ENCODE results near the gene MCC.

The MCC gene

DNA sequence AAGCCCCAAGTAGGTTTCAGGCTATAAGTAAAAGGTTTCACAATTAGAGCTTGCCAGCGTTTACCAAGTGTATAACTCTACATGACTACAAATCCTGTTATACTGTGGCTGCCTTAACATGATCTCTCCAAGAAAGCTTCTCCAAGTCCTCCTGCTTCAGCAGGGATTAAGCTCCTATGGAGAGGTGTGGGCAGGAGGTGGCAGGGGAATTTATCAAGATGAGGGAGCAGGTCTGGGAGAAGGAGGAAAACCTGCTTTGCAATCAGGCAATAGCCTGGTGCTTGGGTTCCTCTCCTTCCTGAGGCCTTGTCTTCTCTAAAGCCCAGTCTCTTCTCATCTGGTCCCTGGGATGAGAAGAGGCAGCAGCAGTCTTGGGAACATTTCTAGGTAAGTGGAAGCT lies 188.7 kb downstream of the MCC start:
- no peak for DNase-seq

DNA sequence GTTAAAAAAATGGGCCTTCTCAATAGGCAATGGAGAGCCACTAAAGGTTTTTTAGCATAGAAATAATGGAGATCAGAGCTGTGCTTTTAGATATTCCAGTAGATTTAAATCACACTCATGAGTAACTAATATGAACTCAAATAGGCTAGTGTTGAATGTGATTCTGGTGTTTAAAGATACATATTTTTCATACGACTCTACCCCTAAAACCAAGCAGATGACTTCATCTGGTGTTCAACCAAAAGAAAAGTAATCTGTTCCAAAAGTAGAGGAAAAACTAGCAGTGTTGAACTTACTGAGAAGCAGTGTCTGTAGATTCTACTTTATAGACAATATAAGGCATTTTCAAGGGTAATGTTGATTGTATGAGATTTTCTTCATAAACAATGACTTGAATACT lies 191.6 kb downstream of the MCC start:
- no peak for DNase-seq

DNA sequence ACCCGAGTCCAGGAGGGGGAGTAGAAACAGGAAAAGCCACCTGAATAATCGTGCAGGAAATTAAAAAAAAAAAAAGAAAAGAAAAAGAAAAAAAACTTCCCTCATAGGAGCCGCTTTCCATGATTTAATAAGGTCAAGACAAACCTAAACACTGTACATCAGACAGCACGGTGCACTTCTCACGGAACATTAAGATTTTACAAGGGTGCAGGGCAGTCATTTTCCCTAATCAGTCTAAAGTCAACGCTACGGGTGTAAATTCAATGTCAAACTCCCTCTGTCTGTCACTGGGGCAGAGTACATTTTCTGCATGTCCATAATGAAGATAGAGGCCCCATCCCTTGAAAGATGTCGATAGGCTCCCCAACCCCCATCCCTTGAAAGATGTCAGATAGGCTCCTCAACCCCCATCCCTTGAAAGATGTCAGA lies 193.1 kb downstream of the MCC start:
- DNase-seq = peak; percentile 84

DNA sequence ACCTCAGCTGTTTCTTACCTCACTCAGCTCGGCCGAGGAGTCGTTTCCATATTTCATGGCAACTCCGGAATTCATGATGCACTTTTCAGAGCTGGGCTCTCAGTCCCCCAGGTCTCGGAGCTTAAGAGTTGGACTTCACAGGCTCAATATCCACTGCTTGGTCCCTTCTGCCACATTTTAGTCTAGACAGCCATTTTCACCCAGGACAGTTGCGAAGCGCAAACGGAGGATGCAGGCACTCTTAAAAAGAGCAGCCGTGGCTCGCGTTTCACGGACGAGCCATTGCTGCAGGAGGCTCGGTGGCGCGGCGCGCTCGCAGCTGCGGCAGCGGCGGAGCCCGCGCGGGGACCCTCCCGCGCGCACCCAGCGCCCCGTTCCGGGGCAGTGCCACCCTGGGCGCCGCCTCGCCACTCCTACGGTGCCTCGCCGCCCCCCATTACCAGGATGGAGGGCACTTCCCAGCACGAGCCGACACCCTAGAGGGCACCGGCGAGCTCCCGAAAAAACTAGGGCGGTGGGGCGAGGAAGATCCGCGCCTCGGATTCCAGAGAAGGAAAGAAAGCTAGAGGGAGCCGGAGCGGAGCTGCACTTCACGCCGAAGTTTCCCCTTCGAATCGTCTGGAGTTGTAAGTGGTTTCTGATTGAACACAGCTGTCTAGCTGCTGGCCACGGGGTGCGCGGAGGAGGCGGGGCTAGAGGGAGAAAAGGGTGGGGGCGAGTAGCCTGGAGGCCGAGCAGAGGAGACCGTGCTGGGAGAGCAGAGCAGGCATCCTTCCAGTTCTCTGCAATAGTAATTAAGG lies 193.7 kb downstream of the MCC start:
- peak; percentile 98 for DNase-seq

DNA sequence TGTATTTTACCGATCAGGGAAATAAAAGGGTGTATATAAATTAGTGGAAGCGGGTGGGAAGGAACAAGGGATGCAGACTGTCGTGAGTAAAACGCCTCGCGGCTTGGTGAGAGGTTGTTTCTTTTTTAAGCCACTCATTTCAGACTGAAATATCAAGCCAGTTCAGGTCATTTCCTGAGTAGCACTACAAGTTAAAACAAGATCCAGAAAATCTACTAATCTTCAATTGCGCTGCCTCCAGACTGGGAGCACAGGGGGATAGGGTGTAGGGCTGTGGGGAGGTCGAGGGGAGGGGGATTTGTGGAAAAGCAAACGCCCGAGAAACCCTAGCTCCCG lies 194.3 kb downstream of the MCC start:
- peak; percentile 77 for DNase-seq

DNA sequence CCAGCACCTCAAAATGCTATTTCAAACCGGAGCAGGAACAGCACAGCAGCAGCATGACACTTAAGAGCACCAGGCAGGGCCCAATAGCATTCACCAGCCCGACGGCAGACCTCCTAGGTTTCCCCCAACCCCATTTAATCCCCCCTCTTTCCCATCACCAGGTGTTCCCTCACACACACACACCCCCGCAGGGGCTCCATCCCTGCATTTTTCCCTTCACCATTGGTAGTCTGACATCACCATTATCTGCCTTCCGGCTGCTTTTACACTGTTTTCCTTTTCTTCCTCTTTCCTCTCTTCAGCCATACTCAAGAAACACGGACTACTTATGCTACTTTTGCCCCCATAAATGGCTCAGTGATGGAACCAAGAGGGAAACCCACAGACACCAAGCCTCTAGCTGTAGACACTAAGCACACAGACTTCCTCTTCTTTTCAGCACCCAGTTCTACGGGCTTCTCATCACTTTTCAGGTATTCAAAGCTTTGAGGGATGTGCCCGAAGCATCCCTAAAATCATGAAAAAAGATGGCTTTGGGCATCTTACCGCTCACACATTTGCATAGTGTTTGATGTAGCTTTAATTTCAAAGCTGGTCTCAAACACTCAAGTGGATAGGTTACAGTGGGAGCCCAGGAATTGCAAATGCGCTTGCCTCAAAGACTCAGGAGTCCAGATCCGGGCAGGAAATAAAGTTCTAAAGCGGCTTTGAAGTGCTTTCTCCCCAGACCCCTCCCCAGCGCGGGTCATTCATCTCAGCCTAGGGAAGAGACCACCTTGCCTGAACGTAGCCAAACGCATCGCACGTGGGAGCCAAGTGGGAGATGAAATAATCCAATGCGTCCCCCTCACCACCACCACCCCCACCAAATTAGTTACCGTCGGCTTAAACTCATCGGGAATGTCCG lies 194.9 kb downstream of the MCC start:
- DNase-seq = peak; percentile 80

DNA sequence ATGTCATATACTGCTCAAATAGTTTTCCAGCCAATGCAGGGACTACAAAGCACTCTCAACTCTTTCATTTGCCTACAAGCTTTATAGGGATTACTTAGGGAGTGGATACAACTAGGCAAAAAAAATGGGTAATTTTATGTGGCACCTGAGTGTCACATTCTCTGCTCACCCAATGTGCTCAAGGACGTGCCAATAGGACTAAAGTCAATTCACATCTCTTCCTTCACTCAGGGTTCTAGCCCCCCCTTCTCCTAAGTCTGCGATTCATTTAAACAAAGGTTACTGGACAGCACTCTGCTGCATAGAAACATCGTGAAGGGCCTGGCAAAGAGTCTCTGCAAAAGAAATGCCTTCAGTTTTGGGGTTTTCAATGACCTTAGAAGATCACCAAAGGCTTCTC lies 195.8 kb downstream of the MCC start:
- DNase-seq = peak; percentile 58

DNA sequence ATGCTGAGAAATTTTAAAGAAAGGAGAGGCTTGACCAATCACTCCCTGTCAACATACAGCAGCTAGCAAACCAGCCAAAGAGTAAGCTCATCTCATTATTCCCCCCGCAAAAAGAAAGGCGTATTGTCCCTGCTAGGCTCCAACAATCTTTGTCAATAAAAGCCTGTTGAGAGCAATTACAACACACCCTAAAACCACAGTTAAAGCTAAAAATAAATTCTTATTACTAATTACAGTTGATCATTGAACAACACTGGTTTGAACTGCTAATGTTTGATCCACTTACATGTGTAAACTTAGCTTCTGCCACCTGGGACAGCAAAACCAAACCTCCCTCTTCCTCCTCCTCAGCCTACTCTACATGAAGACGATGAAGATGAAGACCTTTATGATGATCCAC lies 204.7 kb downstream of the MCC start:
- peak; percentile 90 for DNase-seq

DNA sequence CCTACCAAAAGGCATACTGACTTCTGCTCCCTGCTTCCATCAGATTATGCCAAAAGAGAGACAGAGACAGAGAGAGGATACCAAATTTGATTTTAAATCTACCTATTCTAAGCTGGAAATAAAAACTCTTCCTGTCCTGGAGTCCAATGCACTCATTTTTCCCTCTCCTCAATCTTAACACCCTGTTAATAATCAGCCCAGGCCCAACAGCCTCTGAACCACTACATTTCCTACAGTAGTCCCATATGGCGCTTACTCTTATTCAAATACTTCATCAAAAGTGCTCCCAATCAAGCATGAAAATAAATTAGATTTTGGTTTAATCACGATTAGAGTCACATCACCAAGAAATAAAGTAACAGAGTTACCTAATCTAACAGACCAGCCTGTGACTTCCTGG lies 205.8 kb downstream of the MCC start:
- no peak for DNase-seq

DNA sequence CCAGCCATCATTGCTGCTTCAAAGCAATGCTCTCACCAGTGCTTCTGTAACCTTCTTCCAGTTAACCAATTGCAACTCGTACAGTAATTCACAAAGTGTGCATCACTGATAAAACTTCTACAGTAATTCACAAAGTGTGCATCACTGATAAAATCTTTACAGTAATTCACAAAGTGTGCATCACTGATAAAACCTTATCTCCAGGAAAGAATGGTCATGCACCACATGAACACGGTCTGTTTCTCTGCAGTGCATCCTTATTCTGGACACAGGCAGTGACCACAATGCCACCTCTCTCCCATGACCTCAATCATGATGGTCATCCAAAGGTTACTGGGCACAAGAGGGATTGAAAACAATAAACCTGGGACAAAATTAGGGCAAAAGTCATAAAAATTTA lies 207.1 kb downstream of the MCC start:
- no peak for DNase-seq

DNA sequence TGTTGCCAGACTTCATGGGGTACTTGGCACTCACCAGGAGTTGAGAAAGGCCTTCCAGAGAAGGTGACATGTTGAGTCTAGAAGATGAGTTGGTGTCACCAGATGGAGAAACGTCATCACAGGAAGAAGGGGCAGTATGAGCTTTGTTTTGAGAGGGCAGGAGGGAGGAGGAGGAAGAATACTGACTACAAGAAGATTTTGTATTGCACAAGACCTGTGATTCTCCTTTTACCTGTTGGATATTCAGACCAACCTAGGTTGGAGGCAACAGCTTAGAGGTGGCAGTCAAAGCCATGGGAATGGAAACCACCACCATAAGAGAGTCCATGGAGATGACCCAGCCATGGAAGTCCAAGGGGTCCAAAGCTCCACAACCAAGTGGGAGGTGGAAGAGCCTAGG lies 207.7 kb downstream of the MCC start:
- no peak for DNase-seq

DNA sequence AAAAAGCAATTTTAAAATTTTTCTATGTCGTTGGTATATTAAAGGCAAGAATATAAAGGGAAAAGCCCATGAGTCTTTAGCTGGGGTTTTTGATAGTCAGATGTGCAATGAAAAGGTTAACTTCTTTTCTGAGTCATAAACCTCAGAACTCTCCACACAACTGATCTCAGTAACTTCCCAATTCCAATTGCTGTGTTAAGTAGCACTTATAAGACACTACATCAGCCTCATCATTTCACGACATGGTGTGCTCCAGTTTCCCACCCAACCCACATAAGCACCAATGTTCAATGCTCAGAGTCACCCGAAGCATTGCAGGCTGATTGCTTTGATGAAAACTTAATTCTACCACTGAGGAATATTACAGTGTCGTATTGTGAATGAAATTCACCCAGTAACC lies 209.3 kb downstream of the MCC start:
- DNase-seq = no peak

DNA sequence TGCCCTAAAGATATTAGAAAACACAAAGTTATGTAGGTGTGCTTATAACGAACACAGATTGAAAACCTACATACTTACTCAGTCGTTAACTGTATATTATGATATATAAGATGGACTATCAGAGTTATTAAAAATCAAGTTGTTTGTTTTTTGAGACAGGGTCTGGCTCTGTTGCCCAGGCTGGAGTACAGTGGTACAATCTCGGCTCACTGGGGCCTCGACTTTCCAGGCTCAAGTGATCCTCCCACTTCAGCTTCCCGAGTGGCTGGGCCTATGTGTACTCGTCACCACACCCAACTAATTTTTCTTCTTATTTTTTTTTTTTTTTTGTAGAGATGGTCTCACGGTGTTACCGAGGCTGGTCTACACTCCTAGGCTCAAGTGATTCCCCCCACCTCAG lies 211.8 kb downstream of the MCC start:
- DNase-seq = no peak

DNA sequence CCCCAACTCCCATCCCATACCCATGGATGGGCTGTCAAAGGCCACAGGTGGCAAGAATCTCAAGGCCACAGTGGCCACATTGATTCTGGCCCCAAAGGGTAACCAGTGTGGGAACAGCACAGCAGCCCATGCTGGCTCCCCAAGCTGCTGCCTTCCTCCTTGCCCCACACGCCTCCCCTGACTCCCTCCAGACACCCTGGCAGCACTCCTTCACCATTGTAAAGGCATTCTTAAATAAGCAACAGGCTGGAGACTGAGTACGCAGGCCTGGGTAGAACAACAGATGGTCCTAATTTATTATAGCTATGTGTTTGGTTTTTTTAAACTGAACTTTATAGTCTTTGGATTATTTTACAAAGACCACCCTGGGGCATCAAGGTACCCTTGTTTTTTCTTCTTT lies 212.3 kb downstream of the MCC start:
- peak; percentile 88 for DNase-seq

DNA sequence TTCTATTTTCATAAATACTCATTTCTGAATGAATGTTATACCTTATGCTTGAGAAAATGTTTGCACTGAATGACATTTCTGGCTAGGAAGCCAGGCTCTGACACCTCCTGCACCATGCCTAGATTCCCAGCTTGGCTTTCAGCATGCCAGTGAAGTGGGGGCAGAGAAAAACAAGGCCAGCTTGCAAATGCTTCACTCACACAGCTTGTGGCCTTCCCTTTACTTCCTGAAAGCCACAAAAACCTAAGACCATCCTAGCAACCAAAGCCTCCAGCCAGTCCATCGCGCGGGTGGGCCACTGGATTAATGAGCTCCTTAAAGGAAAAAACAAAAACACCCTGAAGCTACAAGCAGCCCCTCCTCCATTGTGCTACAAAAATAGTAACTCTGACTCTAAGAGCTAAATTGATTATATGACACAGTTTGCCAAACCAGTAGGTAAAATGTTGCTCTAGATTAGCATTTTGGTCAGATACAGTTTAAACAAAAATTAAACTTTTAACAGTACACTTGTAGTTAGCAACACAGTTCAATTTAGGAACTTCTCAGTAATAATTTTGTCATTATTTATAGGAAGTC lies 213.3 kb downstream of the MCC start:
- peak; percentile 92 for DNase-seq

DNA sequence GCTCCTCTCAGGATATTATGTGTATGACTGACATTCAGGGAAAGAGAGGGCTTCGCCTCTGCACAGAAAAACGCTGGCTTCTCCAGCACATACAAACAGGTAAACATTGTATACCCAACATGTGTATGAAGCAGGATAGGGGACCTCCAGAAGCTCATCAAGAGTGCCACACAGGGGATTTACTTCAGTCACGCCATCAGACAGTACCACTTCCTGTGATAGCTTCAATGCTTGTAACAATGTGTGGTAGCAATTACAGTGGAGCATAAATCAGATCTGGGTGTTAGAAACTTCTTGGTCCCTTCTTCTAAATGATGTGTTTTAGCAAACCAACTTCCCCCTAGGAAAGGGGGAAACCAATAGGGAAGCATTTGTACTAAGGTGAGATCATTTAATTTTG lies 214.3 kb downstream of the MCC start:
- peak; percentile 82 for DNase-seq

DNA sequence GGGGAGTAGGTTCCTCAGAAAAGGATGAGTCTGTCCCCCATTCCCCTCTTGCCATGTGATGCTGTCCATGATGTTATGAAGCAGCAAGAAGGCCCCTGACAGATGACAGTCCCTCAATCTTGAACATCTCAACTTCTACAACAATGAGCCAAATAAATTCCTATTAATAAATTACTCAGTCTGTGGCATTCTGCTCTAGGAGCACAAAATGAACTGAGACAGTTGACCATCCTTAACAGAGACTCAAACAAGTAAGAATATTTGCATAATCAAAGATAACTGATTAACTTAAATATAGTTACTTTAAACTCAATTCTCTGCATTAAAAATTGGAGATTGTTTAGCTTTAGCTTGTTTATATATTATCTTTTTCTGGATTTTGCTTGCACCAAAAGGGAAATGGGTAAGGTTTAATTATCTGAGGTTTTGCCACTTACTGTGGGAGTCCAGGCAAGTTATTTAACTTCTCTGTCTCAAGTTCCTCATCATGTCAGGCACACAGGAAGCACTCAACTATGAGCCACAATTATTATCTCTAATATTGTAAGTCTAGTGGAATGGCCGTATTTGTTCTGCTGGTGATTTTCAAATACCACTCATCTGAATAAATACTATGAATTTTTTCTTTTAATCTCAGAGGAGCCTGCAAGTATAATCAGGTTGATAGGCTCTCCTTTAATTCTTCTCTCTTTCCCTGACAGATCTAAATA lies 216.4 kb downstream of the MCC start:
- no peak for DNase-seq

DNA sequence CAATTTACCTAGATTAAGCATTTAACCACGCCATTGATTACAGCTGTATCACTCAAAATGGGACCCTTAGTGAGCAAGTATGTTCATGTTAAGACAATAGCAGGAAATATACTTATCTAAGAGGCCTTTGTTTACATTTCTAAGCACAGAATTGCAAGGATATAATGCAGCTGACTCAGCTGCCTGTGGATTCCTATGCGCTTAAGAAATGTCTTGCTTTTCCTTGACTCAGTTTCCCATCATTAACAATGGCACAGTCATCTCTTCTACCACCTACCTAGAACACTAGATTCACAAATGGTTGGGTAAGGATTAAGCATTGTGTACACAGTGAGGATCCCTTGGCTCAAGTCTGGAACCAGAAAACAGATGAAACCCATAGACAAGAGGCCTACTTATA lies 217.2 kb downstream of the MCC start:
- DNase-seq = no peak

DNA sequence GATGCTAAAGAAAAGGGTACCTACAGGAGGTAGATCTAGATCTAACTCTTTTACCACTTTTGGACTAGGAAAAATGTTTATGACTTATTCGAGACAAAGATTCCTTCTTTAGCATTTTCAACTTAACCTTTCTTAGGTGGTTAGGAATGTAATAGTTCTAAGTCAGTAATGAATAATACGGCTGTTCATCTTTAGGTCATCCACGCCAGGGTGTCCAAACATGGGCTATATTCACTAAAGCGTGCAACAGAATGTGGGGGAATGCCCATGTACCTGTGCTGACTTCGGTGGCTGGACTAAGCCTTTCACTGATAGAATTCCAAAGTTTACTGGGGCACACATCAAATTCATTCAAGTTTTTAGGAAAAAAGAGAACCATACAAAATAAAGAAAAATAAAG lies 218.2 kb downstream of the MCC start:
- no peak for DNase-seq

DNA sequence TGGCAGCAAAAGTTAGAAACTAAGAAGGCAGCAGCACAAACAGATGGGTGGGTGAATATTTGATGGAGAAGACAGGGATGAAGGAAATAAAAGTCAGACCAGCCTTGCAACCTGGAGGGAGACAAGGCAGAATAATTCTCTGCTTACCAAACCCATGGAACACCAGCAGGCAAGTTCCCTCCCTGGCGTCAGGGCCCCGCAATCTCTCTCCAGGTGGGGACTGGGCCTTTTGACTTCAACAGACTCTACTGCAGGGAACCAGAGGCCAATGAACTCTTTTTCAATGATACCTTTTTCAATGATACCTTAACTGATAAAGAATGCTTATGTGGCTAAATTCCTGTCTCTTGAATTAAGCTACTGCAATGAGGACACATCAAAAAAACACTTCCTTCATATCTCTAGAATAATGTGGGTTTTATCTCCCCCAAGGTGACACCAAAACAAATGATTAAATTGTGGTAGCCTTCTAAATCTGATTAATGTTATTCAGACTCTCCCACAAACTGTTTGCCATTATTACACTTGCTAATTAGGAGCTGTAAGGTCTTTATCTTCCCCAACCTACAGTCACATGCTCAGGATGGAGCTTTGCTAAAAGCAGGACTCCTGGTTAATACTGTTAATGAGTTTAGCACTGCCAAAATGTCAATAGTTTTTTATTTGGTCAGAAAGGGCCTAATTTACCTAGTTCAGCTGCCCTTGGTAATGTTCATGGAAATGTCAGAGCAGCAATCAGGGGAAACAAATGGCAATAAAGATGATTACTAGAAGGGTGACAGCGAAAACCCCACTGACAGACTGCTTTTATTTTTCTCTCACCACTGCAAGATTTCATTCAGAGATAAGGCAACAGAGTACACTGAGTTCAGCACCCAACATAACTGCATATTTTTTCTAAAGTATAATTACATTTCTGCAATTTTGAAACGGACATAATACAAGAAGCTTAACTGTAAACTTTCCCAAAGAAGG lies 218.9 kb downstream of the MCC start:
- peak; percentile 93 for DNase-seq

DNA sequence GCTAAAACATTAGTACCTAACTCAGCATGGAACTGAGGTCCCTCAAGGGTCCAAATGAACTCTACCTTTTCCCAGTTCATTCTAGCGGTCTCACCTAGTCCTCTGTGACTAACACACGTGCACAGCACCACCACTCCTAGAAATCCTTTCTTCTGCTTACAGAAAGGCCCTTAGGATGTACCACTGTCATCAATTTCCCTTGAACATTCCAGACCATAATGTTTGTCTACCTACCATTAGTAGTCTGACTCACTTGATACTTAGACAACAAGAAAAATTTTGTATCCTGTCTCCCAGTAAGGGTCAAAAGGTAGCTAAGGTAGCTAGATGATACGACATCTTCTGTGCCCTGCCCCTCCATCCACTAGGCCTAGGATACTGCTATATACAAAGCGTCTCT lies 220.0 kb downstream of the MCC start:
- peak; percentile 64 for DNase-seq

DNA sequence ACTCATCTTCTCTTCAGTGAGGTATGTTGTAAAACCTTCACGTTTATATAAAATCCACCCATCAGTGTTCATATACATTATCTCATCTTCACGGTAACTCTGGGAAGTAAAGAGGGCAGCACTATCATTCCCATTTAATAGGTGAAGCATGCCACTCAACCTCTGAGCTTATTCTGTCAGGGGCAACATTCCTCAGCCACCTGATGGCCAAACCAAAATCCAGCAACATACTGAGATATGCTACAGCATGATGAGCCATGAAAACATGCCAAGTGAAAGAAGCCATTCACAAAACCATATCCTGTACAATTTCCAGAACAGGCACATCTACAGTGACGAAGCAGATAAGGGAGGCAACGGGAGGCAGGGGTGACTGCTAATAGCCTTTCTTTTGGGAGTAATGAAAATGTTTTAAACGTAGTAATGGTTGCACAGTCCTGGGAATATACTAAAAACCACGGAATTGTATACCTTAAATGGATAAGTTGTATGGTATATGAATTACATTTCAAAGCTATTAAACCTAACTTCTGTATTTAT lies 220.8 kb downstream of the MCC start:
- DNase-seq = peak; percentile 59
